Heart left ventricle (tissue), 16 donors: ENCODE results near the gene CTSK. TPM values are rescaled to one million over a fixed set of nuclear protein-coding genes. Genes with fewer than 3 reads are reported as not detected.

ENCODE experiments used
- ATAC-seq, 4 donors: fragments of 200-7000 bp; cut with Tn5 transposase; one replicate each; pipeline ENCODE4 v1.9.1; 2020 to 2022; ENCODE audit warnings: moderate library complexity in 4 of 4, mild to moderate bottlenecking in 3 of 4, moderate number of reproducible peaks in 1 of 4
- DNase-seq, 5 donors: peaks; one replicate each; pipeline ENCODE4 v3.0.0-alpha.2; 2020
- H3K27ac ChIP-seq, 12 donors: fragments of 200-600 bp; sonication (generic) in 4 of 12; one replicate each; pipeline versions ENCODE4 v1.5.0 to v1.8.0; 2016 to 2022; ENCODE audit warnings: mild to moderate bottlenecking in 2 of 12
- H3K27me3 ChIP-seq, 9 donors: fragments of 200-600 bp; sonication (generic) in 2 of 9; one replicate each; pipeline versions ENCODE4 v1.5.1 to v1.8.0; 2016 to 2022; ENCODE audit warnings: mild to moderate bottlenecking in 3 of 9
- H3K36me3 ChIP-seq, 9 donors: fragments of 200-600 bp; sonication (generic) in 2 of 9; one replicate each; pipeline versions ENCODE4 v1.5.0 to v1.8.0; 2018 to 2022; ENCODE audit warnings: mild to moderate bottlenecking in 2 of 9
- H3K4me1 ChIP-seq, 12 donors: fragments of 200-600 bp; sonication (generic) in 4 of 12; one replicate each; pipeline versions ENCODE4 v1.5.0 to v1.8.0; 2016 to 2022; ENCODE audit warnings: mild to moderate bottlenecking in 3 of 12
- H3K4me3 ChIP-seq, 12 donors: fragments of 200-600 bp; sonication (generic) in 4 of 12; one replicate each; pipeline versions ENCODE4 v1.5.0 to v1.8.0; 2017 to 2022; ENCODE audit warnings: mild to moderate bottlenecking in 9 of 12, moderate library complexity in 4 of 12
- H3K9me3 ChIP-seq, 12 donors: fragments of 200-600 bp; sonication (generic) in 4 of 12; one replicate each; pipeline versions ENCODE4 v1.5.0 to v1.8.0; 2016 to 2022; ENCODE audit warnings: mild to moderate bottlenecking in 1 of 12
- CTCF ChIP-seq, 12 donors: fragments of 200-600 bp; sonication (generic) in 4 of 12; IDR thresholded peaks; one replicate each; pipeline versions ENCODE4 v1.5.0 to v1.8.0; 2018 to 2022; ENCODE audit warnings: antibody characterized with exemption in 12 of 12, mild to moderate bottlenecking in 5 of 12
- POLR2A ChIP-seq, 2 donors: fragments of 450-650 bp; IDR thresholded peaks; one replicate each; pipeline ENCODE4 v1.6.1; 2017; ENCODE audit warnings: antibody characterized with exemption in 2 of 2, mild to moderate bottlenecking in 2 of 2, moderate library complexity in 2 of 2
- WGBS, 4 donors: extraction: QIAGEN DNeasy Blood & Tissue Kit in 2 of 4; methylation state at CpG; one replicate each; pipeline versions ENCODE4 v1.1.5 to v1.1.7; 2013 to 2018; 5-methylcytosine and 5-hydroxymethylcytosine counted together
- intact Hi-C, 10 donors: fragments of 100-400 bp; cut with DNase I; formaldehyde crosslinking; loops; one replicate each; pipeline versions ENCODE4 v1.11.1 to v1.14.2; 2022
- polyA plus RNA-seq, 2 donors: library from polyadenylated mRNA; stranded (reverse); fragments of 200-250 nt; gene quantifications; one replicate each; pipeline ENCODE4 v1.2.3, GENCODE V29; 2013
- total RNA-seq, 9 donors: library from RNA; depleted of rRNA in 2 of 9; stranded (reverse); fragments of >200 nt in 2 of 9; fragmentation: NEBNext Ultra II Directional in 3 of 9; extraction: Animal tissue kit (Norgen Biotek cat#: 25700) in 3 of 9; gene quantifications; one replicate each; pipeline versions ENCODE4 v1.1.0 to v1.2.4, GENCODE V29; 2016 to 2023
- donor health status: ischemic (EF 13 %, LVEDD 7.1; RV severe dilation, severe dysfunction).
- donor health status: healthy with polysubstance abuse.
- donor health status: DM: no; HTN: yes; CAD: no.
- donor health status: DM: no; HTN: no; CAD: no.
- donor health status: ischemic (EF 25% LVEDD 6.9; RV normal size, moderate dysfunction).
- donor health status: ischemic (EF 25% LVEDD 5.7; RV mildly dilated, moderate dysfunction).
- donor health status: healthy.
- donor health status: DM: yes; HTN: yes; CAD: no.
- donor health status: ischemic (EF 35%, LVEDD 5.7; RV mildly dilated, moderate dysfunction).
- donor health status: nonischemic (EF 11% LVEDD 7.7; RV severe dilation, severe dysfunction).
- donor health status: DM: yes; HTN: yes; CAD: no.
- donor health status: PGD.
- donor health status: ischemic (EF 29% LVEDD 5.4; RV normal size, mild dysfunction).
- donor health status: nonischemic (EF 23%, LVEDD 6.1; RV moderate dilation, normal function).

The CTSK gene
- total and polyA plus RNA-seq, 11 donors, result 2.1 to 17.9 (median 4.5) TPM

- WGBS, 4 donors, result 94 to 100% (median 100%) methylated on average over 1 of the region's 1 CpG
- ATAC-seq (no peak), DNase-seq (no peak)
- Histone ChIP-seq H3K4me1 (no peaks in the 10 kb centered on the region), H3K9me3 (no peaks in the 10 kb centered on the region), H3K4me3 (no peak overlapping the region), H3K27ac (no peak overlapping the region), H3K36me3 (peaks cover 0 to 100% (median 100%) of the 10 kb centered on the region in 9 donors), H3K27me3 (no peaks in the 10 kb centered on the region)
- intact Hi-C loops, result loop anchor here in 2 of 10 donors (5.0 to 10.0 kb wide), 2 partner anchors 116 to 481 kb away; no protein-coding TSS in a partner anchor
- TF ChIP-seq CTCF (IDR thresholded peaks at IDR 0.05), result no peak
- no peak for TF ChIP-seq POLR2A (IDR thresholded peaks at IDR 0.05)
Observed at GRCh38 chr1:150826299-150826698, 18.2 kb upstream of the CTSK start.

- peaks cover 5 to 100% (median 100%) of the 10 kb centered on the region in 9 donors for H3K36me3 ChIP-seq
- WGBS, 4 donors, result 87 to 89% (median 89%) methylated on average over 7 of the region's 7 CpGs
Observed at GRCh38 chr1:150820730-150821512, 12.9 kb upstream of the CTSK start.

GRCh38 chr1:150815871-150816270, 7.8 kb upstream of the CTSK start:
- H3K36me3 ChIP-seq, result peaks cover 5 to 100% (median 99%) of the 10 kb centered on the region in 9 donors

More at GRCh38 chr1:150820730-150821512, 12.9 kb upstream of the CTSK start:
- Histone ChIP-seq H3K9me3 (no peaks in the 10 kb centered on the region), H3K4me1 (no peaks in the 10 kb centered on the region), H3K27ac (no peak overlapping the region), H3K27me3 (no peaks in the 10 kb centered on the region), H3K4me3 (no peak overlapping the region)
- no peak for TF ChIP-seq CTCF (IDR thresholded peaks at IDR 0.05)
- TF ChIP-seq POLR2A (IDR thresholded peaks at IDR 0.05), result no peak
- ATAC-seq (no peak), DNase-seq (no peak)
- intact Hi-C loops, result loop anchor here in 1 of 10 donors (10.0 kb wide), 1 partner anchor 476 kb away; no protein-coding TSS in a partner anchor

More at GRCh38 chr1:150815871-150816270, 7.8 kb upstream of the CTSK start:
- H3K27me3 ChIP-seq, result no peaks in the 10 kb centered on the region
- H3K9me3 ChIP-seq, result no peaks in the 10 kb centered on the region
- TF ChIP-seq POLR2A (IDR thresholded peaks at IDR 0.05) (no peak), CTCF (IDR thresholded peaks at IDR 0.05) (no peak)
- no peak for ATAC-seq
- H3K4me3 ChIP-seq, result no peak overlapping the region
- intact Hi-C loops, result loop anchor here in 4 of 10 donors (10.0 kb wide), 2 partner anchors 261 to 351 kb away; no protein-coding TSS in a partner anchor
- H3K27ac ChIP-seq, result no peak overlapping the region
- WGBS, 4 donors, result 80 to 93% (median 92%) methylated on average over 4 of the region's 4 CpGs
- no peaks in the 10 kb centered on the region for H3K4me1 ChIP-seq
- DNase-seq, result no peak
